HG02840 (cell line): ENCODE results near the gene AFDN.

Source experiments
- ATAC-seq: cut with Tn5 transposase; IDR thresholded peaks from one replicate; pipeline ENCODE4 v1.9.1; 2021; ENCODE audit warnings: mild to moderate bottlenecking, moderate library complexity, moderate number of reproducible peaks; ENCODE audit not compliant: unreplicated experiment, low FRiP score

AFDN gene

DNA sequence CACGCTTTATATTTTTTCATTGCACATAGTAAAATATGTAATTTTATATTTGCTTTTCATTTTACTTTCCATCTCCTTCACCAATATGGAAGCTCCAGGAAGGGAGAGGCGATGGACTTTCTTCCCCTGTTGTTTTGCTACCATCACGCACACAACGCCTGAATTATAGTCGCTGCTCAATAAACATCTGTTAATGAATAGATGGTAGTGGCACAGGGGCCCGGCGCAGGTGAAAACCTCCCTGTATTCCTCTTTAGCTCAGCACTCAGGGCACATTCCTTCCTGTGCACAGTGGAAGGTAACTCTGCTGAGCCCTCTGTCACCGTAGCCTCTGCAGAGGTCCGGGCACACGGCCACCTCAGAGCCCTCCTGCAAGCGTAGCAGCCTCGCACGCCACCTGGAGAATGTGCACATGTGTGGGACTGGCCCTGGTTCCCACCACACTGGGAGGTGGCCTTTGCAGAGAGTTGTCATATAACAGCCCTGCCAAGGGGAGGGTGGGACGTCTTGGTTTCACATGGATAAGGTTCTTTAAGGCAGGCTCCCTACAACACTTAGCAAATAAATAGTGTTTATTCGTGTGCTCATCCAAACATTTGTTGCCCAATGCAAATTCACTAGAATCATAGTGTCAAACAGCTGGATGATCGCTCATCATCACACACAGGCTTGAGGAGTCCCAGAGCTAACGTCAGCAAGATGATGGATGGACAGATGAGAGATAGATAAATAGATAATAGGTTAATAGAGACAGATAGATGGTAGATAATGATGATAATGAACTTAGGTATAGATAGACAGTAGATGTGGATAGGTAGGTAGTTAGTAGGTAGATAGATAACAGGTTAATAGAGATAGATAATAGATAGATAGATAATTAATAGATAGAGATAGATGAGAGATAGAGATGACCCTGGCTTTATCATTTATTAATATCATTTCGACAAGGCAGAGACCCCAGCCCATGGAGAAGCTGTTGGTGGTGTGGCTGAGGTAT is 32.3 kb upstream of the AFDN start:
- ATAC-seq = no peak

DNA sequence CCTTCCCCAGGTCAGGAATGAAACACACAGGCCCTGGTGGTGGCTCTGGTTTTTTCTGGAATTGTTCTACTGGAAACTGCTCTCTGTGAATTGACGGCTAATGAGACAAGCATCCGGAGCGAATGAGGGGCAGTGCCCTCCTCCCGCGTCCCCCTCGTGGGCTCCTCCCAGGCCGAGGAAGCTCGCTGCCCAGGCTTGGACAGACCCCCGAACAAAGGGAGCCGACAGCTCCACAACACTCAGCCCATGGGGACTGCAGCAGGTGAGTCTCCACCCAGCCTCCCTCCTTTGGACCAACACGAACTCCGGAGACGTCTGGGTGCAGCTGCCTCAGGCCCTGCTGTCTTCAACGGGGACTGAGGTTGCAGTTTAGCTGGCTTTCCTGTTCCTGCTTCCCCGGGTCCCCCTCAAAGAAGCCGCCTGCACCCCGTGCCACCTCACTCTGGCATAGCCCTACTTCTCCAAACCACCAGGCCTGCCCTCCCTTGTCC is 31.3 kb upstream of the AFDN start:
- no peak for ATAC-seq

DNA sequence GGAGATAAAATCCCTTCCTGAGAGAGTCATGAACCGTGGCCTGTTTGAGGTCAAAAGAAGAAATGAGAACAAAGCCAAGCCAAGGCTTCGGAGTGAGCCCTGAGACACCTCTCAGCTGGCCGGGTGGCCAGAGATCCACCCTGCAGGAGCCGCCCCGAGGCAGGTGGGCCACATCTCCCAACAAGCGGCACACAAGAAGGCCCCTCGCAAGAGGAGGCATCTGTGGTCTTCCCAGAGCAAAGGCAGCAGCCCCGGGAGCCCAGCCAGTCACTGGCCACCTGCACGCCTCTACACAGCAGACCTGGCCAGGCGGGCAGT is 30.9 kb upstream of the AFDN start:
- ATAC-seq = no peak

DNA sequence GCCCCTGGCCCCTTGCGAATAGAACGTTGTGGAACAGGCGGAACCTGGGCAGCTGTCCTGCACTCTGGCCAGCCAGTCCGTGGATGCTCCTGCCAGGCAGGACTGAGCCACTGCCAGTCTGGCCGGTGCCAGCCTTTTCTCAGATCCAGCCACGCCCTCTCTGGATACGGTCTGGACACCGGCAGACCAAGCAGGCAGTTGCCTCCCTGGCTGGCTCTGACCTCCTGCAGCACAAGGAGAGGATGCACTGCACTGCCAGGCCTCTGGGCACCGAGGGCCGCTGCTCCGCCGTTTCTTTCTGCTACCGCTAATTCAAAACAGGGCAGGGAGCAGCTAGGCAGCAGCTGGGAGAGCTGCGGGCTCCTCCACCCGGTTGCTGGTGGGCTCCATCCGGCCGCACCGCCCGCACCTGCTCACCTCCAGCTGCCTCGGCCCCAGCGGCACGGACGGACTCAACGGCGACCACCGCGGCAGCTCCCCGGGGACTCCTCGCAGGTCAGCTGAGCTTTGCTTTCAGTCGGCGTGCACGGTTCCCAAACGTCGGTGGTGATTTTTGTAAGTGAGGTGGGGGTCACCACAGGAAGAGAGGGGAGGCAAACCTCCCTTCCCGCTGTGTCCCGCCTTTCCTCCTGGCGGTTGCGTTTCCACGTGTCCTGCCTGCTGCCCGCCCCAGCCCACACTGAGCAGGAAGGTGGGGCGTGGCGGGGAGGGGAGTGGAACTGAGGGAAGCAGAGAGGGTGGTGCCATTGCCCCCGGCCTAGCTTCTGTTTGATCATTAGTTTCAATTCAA is 30.3 kb upstream of the AFDN start:
- ATAC-seq = no peak

DNA sequence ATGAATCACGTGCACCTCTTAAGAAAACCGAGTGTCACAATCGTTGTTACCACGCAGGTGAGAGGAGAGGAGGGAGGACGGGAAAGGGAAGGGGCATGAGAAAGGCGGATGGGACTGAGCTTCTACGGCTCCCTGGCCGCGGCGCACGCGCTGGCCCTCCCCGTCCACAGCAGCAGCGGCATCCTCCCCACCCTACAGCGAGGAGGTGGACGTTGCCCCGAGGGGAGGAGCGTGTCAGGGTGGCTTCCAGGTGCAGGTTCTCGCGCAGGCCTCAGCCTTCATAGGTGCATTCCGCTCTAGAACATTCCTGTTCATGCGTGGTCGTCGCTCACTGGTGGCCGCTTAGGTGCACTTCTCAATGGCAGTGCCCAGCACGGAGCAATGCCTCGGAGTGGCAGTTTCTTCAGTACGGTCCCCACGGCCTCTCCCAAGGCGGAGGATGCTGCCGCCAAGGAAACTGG is 29.7 kb upstream of the AFDN start:
- no peak for ATAC-seq

DNA sequence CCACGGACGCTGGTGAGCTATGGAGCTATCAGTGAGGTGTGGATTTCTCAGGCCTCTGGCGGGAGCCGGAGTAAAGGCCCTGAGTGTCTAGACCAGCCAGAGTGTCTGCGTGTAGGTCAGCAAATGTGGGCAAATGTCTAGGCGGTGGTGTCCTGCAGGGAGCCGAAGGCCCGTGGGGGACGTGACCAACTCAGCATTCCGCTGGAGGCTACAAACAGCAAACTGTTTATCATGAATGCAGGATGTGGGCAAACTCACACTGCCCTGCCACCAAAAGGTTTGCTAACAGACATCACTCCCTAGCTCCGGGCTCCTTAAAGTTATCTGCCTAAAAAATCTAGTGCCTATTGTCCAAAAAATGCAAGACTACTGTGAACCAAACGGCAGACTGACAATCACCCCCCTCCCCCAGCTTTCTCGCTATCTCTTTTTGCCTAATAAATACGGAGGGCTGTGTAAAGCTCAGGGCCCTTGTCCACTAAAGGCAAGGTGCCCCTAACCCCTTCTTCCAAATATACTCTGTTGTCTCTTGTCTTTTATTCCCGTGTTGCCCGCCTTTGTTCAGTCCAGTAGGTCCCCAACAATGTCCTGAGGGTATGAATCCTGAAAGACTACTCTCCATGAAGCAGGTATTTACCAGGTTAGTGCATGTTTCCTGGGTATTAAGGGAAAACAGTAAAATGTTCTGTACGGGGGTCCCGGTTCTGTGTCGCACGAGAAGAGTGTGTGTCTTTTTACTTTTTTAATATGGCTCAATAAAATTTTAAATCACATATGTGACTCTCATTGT is 29.0 kb upstream of the AFDN start:
- ATAC-seq = no peak

DNA sequence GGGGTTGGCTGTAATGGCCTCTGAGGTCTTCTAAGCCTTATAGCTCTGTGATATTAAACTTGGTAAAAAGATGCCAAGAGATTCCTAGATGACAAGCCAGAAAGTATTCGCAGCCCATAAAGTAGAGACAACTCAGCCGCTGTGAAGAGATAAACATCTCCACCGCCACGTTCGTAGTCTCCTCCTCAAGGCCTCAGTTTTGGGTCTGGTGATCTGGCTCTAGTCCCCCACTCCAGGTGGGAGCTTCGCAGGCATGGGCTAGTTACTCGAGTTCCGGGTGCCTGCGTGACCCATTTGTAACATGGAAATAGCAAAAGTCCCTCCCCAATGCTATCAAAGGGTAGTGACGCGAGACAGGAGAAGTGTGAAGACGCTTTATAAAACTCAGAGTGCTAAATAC is 28.3 kb upstream of the AFDN start:
- ATAC-seq = no peak

DNA sequence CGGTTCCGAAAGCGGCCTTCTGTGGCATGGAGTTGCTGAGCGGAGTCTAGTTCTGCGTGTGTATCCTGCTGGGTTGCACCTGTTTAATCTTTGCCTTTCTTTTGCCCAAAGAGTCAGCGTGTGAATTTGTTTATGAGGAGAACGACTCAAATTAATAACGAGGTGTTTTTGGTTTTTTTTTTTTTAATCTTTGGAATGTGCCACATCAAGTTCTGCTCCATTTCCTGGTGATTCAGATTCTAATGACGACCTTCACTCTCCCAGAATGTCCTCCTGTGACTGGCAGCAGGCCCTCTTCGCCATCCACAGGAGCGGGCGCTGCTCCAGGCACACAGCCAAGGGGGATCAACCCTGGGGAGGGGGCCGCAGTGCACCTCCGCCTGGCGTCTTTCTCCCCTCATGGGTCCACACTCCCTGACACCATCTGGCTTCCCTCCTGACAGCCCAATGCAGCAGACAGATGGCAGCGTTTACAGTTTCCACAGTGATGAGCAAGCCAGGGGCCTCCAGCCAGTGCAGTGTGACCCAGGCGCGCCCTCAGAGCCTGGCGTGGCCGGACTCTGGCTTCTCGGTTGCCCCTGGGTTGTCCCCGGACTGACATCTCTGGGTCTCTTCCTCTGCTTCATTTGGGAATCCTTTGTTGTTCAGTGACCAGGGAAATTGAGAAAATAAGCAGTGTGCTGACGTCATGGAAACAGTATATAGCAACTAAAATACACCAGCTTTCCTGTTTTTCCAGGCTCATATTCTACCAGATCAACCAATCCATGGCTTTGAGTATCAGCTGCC is 27.5 kb upstream of the AFDN start:
- no peak for ATAC-seq

DNA sequence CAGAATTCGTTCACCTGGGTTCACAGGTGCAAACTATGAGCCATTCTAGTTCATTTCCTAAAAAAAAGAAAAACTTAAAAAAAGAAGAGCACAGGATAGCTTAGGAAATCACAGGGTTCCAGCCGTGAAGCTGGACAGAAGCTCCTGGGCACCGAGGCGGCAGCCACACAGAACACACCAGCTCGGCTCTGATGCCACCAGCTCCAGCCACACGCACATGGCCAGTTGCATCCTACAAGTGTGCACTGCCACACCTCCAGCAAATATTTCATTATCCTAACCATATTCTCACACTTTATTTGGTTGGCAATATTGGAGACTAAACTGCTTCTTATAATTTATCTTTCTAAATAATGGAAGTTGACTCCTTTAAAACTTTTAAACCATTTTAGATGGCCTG is 26.2 kb upstream of the AFDN start:
- no peak for ATAC-seq

DNA sequence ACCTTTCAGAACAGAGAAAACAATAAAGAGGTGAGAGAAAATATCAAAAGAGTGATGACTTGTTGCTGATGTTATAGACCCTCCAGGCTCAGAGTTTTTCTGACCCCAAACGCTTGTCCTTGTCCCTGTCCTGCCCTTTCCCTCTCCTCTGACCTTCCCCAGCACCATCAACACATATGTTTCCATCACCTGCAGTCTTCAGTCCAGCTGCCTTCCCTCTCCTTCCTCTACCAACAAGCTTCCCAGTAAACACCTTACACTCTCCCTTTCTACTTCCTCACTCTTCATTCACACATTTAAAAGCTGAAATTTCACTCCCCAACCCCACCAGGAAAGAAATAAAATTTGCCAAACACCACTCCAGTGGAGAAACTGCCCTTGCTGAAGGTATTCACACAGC is 25.4 kb upstream of the AFDN start:
- no peak for ATAC-seq

DNA sequence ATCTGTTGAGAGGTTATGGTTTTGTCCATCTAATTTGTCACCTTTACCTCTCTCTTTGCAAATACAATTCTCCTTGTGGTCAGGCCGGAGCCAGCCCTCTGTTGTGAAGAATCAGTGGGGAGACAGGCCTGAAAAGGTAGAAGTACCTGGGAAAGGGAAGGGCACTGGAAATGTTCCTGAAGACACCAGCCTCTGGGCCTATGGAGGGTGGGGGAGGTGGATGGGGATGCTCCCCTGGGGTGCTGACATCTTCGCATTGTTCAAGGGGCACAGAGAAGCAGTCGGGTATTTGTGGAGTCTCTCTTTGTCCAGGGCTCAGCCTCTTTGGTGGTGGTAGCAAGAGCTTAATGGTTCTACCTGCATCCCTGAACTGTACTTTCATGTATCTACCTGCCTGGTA is 24.4 kb upstream of the AFDN start:
- ATAC-seq = no peak

DNA sequence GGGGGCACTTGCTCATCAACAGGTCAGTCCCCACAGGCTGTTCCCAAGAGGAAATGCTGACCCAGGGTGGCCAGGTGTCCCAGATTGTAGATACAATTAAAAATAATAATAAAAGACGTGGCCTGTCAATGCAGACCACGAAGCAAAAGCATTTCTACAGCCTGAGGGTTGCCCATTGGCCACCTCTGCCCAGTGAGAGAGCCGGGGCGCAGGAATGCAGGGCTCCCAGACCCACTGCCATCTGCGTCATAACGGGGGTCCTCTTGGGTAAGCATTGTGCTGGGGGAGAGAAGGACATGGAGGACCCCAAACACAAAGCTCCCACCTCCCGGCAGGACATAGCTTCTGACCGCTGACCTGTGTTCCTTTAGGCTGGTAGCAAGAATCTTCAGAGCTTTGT is 22.9 kb upstream of the AFDN start:
- no peak for ATAC-seq

DNA sequence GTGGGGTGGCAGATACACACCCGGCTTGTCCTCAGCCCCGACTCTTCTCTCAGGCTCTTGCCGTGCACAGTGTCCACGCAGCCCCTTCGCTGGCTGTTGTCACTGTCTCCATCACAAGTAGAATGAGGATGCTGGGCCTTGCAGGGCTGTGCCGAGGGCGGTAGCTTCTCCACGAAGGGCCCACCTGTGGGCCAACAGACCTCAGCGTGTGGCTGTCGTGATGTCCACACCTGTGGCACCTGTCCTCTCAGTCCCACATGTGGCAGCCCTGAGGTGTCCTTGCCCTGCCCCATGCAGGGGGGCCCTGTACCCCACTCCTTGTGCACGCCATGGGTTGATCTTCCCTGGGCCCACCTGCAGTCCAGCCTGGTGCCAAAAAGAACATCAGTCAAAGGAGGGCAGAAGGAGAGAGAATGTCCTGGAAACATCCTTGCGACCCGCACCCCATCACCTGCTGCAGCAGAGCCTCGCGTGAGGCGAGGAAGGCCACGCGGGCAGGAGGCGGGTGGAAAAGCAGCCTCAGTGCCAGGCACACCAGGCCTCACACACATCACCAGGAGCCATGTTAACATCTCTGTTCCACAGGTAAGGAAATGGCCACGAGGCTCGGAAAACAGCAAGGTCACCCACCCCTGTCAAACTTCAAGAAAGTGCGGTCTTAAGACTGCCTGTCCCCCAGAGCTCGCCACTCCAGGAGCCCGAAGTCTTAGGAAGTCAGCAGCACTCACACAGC is 22.3 kb upstream of the AFDN start:
- ATAC-seq = no peak

DNA sequence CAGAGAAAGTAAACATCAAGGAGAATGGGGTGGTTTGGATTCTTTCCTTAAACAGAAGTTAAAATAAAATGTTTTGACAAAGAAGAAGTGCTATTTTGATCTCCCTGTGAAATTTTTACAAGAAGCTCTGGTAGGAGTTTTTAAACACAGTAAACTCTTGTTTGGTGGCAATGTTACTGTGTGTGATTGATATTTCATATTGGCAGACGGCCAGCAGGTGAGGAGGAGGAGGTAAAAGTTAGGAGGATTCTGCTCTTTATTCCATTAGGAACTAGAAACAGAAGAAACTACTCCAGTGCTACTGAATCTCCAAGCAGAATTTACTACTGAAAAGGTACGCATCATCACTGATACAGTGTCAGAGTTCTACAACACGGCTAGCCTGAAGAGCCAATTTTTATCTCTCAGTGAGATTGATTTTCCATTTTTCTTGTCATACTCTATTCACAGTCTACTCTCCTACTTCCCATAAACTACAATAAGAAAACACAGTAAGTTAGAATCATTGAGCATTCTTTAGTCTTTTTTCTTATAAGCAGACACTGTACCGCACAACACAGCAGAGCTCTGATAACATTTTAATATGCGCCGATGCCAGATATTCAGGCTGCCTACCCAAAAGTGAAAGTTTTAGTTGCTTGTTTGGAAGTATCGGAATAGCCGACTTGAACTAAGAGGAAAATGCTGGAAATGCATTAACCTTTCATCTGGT is 21.2 kb upstream of the AFDN start:
- ATAC-seq = no peak

DNA sequence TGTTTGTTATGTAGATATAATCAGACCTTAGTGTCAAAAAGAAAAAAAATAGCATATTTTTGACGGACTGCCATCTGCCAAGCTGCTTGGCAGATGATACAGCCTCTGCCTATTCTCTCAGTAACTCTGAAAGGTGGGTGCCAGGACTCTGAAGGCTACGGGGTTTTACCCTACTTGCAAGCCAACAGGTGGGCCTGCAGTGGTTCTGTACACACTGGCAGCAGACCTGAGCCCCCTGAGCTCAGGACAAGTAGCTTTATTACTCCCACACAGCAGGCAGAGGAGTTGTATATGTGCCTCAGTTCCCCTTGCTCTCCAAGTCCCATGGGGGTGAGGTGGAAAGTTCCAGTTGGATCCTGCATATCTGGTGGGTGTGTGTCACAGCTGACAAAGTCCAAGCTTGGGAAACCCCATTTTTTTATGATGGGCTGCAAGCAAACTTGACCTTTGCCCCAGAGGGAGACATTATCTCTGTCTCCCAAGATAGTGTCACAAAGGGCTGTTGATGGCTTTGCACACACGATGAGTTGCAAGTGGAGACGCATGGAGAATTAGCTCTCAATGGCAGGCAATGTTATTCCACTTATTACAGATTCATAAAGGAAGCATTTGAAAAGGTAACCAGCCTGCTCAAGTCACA is 20.5 kb upstream of the AFDN start:
- ATAC-seq = no peak

DNA sequence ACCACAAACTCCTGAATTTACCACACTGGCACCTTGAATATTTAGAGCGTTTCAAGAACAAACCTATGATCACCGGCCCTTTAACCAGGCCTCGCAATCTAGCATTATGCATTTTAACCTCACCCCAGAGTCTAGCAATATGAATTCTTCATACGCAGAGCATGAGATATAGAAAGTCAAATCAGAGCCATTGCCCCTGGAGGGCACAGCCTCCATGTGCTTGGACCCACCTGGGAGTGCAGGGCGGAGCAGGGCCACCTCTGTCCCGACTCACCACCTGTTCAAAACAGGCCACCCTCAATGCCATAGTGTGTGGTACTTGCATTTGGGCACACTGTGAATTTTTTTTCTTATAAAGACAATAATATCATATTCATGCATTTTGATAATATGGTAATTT is 19.5 kb upstream of the AFDN start:
- no peak for ATAC-seq

DNA sequence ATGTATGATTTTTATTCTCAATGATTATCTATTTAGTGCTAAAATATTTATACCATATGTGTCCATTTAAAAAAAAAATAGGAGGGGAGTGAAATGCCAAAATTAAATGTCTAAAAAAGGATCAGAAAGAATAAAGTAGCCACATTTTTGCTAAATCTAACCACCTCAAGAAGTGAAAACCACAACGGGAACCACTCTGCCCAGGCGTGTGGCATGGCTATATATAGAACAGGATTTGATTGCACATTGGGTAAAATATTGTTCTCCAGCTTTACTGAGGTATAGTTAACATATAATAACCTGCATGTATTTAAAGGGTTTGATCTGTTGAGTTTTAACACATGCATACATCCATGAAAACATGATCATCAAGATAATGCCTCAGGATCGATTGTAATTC is 19.0 kb upstream of the AFDN start:
- ATAC-seq = no peak

DNA sequence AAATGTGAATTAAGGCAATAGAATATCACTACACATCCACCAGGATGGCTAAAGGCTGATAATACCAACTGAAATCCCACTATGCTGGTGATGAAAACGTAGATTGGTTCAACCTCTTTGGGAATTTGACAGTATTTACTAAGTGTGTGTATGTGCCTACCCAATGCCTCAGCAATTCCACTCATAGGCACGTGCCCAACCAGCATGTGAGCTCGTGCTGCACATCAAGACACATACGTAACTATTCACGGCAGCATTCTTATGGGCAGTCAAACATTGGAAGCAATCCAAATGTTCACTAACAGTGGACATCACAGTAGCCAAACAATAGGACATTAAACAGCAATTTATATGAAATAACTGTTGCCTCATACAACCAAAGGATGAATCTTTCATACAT is 15.7 kb upstream of the AFDN start:
- ATAC-seq = no peak
